Fibroblast of lung (primary cell): ENCODE results near the gene CCDC61. TPM values are rescaled to one million over a fixed set of nuclear protein-coding genes. Genes with fewer than 3 reads are reported as not detected.

Experiments
- DNase-seq, 2 donors: peaks; one replicate each; pipeline versions ENCODE4 v3.0.0 to v3.0.0-alpha.2; 2010; ENCODE audit warnings: low read depth in 2 of 2
- H2AFZ ChIP-seq: 2 replicates; pipeline ENCODE4 v1.5.1; 2012; ENCODE audit warnings: low read length, control low read depth, inconsistent platforms
- H3K27ac ChIP-seq: 2 replicates; pipeline ENCODE4 v1.5.1; 2011; ENCODE audit warnings: low read length, control low read depth; ENCODE audit not compliant: insufficient read depth
- H3K27me3 ChIP-seq: 2 replicates; pipeline ENCODE4 v1.5.1; 2011; ENCODE audit warnings: mild to moderate bottlenecking, low read length; ENCODE audit not compliant: control insufficient read depth, insufficient read depth
- H3K36me3 ChIP-seq: 2 replicates; pipeline ENCODE4 v1.5.1; 2011; ENCODE audit warnings: low read length; ENCODE audit not compliant: control insufficient read depth, insufficient read depth
- H3K4me1 ChIP-seq: 2 replicates; pipeline ENCODE4 v1.5.1; 2011; ENCODE audit warnings: low read length; ENCODE audit not compliant: control insufficient read depth, insufficient read depth; ENCODE audit errors: extremely low read depth
- H3K4me2 ChIP-seq: 2 replicates; pipeline ENCODE4 v1.5.1; 2011; ENCODE audit warnings: low read length, control low read depth; ENCODE audit not compliant: insufficient read depth; ENCODE audit errors: extremely low read depth
- H3K4me3 ChIP-seq, 4 experiments: fragments of 200-600 bp in 1 of 4; sonication (generic) in 1 of 4; replicated peaks in 1 of 4; 2 replicates each; pipeline ENCODE4 v1.5.1; 2011 to 2016; ENCODE audit warnings: low read length in 4 of 4, low read depth in 3 of 4, mild to moderate bottlenecking in 3 of 4, control low read depth in 2 of 4, inconsistent platforms in 1 of 4, mixed read lengths in 1 of 4; ENCODE audit not compliant: insufficient read depth in 1 of 4; ENCODE audit errors: control extremely low read depth in 1 of 4
- H3K79me2 ChIP-seq: 2 replicates; pipeline ENCODE4 v1.5.1; 2012; ENCODE audit warnings: mild to moderate bottlenecking, low read length, inconsistent platforms; ENCODE audit not compliant: control insufficient read depth, insufficient read depth
- H3K9ac ChIP-seq: 2 replicates; pipeline ENCODE4 v1.5.1; 2011; ENCODE audit warnings: mild to moderate bottlenecking, low read length, control low read depth; ENCODE audit not compliant: insufficient read depth
- H3K9me3 ChIP-seq: 2 replicates; pipeline ENCODE4 v1.5.1; 2012; ENCODE audit warnings: low read depth, low read length; ENCODE audit not compliant: control insufficient read depth, insufficient read depth
- H4K20me1 ChIP-seq: 2 replicates; pipeline ENCODE4 v1.5.1; 2011; ENCODE audit warnings: low read length; ENCODE audit not compliant: control insufficient read depth, insufficient read depth; ENCODE audit errors: extremely low read depth
- EZH2 ChIP-seq: IDR thresholded peaks from 2 replicates; pipeline ENCODE4 v1.5.1; 2012; ENCODE audit warnings: low read length, control low read depth, mild to moderate bottlenecking; ENCODE audit errors: missing control alignments
- polyA plus RNA-seq, 2 donors: library from polyadenylated mRNA; depleted of rRNA in 1 of 2; stranded (reverse) in 1 of 2; unstranded in 1 of 2; fragments of >200 nt; gene quantifications; 2 replicates each; pipeline ENCODE4 v1.2.1, GENCODE V29; 2011 to 2012; ENCODE audit warnings: missing spikeins in 1 of 2
- total RNA-seq: library from RNA; depleted of rRNA; stranded (reverse); fragments of >200 nt; gene quantifications from 2 replicates; pipeline ENCODE4 v1.2.1, GENCODE V29; 2014
- TF ChIP-seq, protein P1 (sequence below), 2 donors: IDR thresholded peaks in 1 of 2; conservative IDR thresholded peaks in 1 of 2; 1 replicate in 1 of 2; 2 replicates in 1 of 2; pipeline ENCODE4 v1.5.1; 2011 to 2012; ENCODE audit warnings: low read length in 2 of 2, control low read depth in 1 of 2, inconsistent platforms in 1 of 2, low read depth in 1 of 2, mild to moderate bottlenecking in 1 of 2

CCDC61 gene
- total and polyA plus RNA-seq, 2 donors (not counting 1 experiment from before 2014, with no cell fraction given) = 4.5 to 8.9 TPM

DNA sequence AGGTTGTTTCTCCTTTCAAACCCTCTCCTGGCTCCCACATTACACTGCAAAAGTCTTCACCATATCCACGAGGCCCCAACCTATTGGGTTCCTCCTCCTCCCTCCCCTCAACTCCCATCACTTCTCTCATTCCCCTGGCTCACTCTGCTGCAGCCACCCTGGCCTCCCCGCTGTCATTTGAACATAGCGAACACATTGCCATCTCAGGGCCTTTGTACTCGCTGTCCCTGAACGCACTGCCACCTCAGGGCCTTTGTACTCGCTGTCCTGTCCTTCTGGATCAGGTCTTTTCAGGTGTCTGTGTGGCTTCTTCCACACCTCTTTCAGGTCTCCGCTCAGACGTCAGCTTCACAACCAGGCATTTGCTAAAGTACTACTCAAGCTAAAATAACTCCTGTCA lies 1.7 kb downstream of the CCDC61 start:
- no peaks in the 10 kb centered on the region for H3K27me3 ChIP-seq
- H3K4me1 ChIP-seq = peaks cover 2% of the 10 kb centered on the region
- no peak overlapping the region for H3K4me2 ChIP-seq
- TF ChIP-seq, protein P1, sequence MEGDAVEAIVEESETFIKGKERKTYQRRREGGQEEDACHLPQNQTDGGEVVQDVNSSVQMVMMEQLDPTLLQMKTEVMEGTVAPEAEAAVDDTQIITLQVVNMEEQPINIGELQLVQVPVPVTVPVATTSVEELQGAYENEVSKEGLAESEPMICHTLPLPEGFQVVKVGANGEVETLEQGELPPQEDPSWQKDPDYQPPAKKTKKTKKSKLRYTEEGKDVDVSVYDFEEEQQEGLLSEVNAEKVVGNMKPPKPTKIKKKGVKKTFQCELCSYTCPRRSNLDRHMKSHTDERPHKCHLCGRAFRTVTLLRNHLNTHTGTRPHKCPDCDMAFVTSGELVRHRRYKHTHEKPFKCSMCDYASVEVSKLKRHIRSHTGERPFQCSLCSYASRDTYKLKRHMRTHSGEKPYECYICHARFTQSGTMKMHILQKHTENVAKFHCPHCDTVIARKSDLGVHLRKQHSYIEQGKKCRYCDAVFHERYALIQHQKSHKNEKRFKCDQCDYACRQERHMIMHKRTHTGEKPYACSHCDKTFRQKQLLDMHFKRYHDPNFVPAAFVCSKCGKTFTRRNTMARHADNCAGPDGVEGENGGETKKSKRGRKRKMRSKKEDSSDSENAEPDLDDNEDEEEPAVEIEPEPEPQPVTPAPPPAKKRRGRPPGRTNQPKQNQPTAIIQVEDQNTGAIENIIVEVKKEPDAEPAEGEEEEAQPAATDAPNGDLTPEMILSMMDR (conservative IDR thresholded peaks at IDR 0.05 in 1 of 2, IDR thresholded peaks at IDR 0.05 in 1 of 2; ENCODE audit: low read depth in 1 of 2, low read length in 2 of 2) = no peak
- no peak for TF ChIP-seq EZH2
- no peak overlapping the region for H3K9ac ChIP-seq
- no peaks in the 10 kb centered on the region for H3K9me3 ChIP-seq
- H3K4me3 ChIP-seq = no peak overlapping the region
- H4K20me1 ChIP-seq = no peaks in the 10 kb centered on the region
- H3K79me2 ChIP-seq = no peaks in the 10 kb centered on the region
- DNase-seq = no peak
- no peak overlapping the region for H2AFZ ChIP-seq
- H3K27ac ChIP-seq = no peak overlapping the region
- peaks cover 3% of the 10 kb centered on the region for H3K36me3 ChIP-seq

DNA sequence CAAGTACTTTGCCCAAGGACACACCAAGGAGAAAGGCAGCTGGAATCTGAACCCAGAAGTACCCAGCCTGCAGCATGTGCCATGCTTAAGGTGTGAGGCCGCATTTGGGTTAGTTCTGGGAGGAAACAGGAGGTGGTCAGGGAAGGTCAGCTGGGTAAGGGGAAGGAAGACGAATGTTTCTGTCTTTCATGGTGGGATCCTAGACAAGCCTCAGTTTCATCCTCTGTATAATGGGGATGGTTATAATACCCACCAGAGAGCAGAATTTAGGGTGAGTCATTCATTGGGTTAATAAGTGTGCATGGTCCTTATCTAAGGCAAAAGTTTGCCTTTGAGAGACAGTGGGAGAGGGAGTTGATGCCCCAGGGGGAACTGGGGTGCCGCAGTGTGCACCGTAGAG lies 3.6 kb downstream of the CCDC61 start:
- Histone ChIP-seq H4K20me1 (no peaks in the 10 kb centered on the region), H3K4me3 (no peak overlapping the region), H3K4me1 (peaks cover 2% of the 10 kb centered on the region), H2AFZ (no peak overlapping the region), H3K27me3 (no peaks in the 10 kb centered on the region), H3K27ac (no peak overlapping the region), H3K9ac (no peak overlapping the region), H3K36me3 (peaks cover 3% of the 10 kb centered on the region), H3K79me2 (no peaks in the 10 kb centered on the region), H3K4me2 (no peak overlapping the region), H3K9me3 (no peaks in the 10 kb centered on the region)
- no peak for DNase-seq
- no peak for TF ChIP-seq EZH2
- TF ChIP-seq, protein P1 (conservative IDR thresholded peaks at IDR 0.05 in 1 of 2, IDR thresholded peaks at IDR 0.05 in 1 of 2; ENCODE audit: low read depth in 1 of 2, low read length in 2 of 2) = no peak

DNA sequence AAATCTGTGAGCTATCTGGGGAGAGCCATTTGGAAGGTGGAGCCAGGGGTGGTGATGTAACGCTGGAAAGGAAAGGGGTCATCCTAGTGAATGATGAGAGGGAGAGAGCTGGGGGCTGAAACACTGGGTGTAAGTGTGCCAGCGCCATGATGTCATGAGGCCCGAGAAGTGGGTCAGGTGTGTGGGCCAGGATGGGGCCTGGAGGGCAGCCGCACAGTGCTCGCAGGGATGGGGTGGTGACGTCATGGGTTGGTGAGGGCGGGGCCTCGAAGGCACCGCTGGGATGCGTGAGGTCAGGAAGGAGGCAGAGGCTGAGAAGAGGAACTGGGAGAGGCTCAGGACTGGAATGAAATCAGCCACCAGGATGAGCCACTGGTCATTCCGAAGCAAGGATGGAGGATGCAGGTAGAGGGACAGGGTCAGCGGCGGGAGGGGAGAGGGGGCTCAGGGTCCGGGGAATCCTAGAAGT lies 4.4 kb downstream of the CCDC61 start:
- H2AFZ ChIP-seq = no peak overlapping the region
- TF ChIP-seq, protein P1 (conservative IDR thresholded peaks at IDR 0.05 in 1 of 2, IDR thresholded peaks at IDR 0.05 in 1 of 2; ENCODE audit: low read depth in 1 of 2, low read length in 2 of 2) = no peak
- TF ChIP-seq EZH2 = no peak
- H3K9me3 ChIP-seq = no peaks in the 10 kb centered on the region
- peak; percentile 34 to 36 for DNase-seq
- H4K20me1 ChIP-seq = no peaks in the 10 kb centered on the region
- H3K4me2 ChIP-seq = no peak overlapping the region
- no peak overlapping the region for H3K27ac ChIP-seq
- no peak overlapping the region for H3K9ac ChIP-seq
- no peaks in the 10 kb centered on the region for H3K4me1 ChIP-seq
- no peaks in the 10 kb centered on the region for H3K27me3 ChIP-seq
- peak overlapping the region in 1 of 4 experiments; percentile 7 for H3K4me3 ChIP-seq
- H3K79me2 ChIP-seq = no peaks in the 10 kb centered on the region
- peaks cover 3% of the 10 kb centered on the region for H3K36me3 ChIP-seq
